Choroid plexus epithelial cell (primary cell): ENCODE results near the gene CCNB1IP1.

ENCODE experiments used
- DNase-seq: peaks from one replicate; pipeline ENCODE4 v3.0.0-alpha.2; 2010; ENCODE audit warnings: low read depth
- H3K4me3 ChIP-seq: 2 replicates; pipeline ENCODE4 v1.5.1; 2011; ENCODE audit warnings: low read depth, mild to moderate bottlenecking, control low read depth, low read length, moderate library complexity
- CTCF ChIP-seq: conservative IDR thresholded peaks from 2 replicates; pipeline ENCODE4 v1.5.1; 2011; ENCODE audit warnings: low read depth, mild to moderate bottlenecking, control low read depth, inconsistent platforms, low read length, moderate library complexity

The CCNB1IP1 gene

GRCh38 chr14:20333494-20333841 lies 389 bp upstream of the CCNB1IP1 start:
- TF ChIP-seq CTCF = no peak
- peak overlapping the region; percentile 73 for H3K4me3 ChIP-seq
- DNase-seq = no peak

GRCh38 chr14:20332431-20332787 lies 670 bp downstream of the CCNB1IP1 start:
- TF ChIP-seq CTCF = no peak
- peak overlapping the region; percentile 73 for H3K4me3 ChIP-seq
- DNase-seq = peak; percentile 19

DNA sequence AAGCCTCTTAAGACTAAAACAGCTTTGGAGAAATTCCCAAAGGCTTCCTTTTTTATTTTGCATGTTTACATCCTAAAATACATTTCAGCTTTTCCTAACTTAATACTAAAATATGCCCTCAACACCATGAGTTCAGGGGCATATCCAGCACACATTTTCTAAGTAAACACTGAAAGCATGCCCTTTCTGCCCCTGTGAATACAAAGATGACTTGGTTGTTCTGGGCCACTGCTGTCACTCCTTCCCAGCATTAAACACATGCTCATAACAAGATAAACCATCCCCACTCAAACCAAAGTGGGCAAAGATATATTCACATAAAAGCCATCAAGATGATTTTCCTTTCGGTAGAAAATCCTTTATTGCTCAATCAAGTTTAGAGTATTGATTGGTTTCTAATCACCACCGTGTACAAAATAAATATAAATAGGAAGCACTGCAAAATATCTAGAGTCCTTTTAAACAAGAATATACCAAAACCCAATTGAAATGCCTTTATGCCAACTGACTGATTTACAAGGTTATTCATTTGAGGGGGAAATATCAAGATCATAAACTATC lies 1.9 kb downstream of the CCNB1IP1 start:
- DNase-seq = no peak
- TF ChIP-seq CTCF = no peak
- no peak overlapping the region for H3K4me3 ChIP-seq

GRCh38 chr14:20329355-20329754 lies 3.7 kb downstream of the CCNB1IP1 start:
- no peak for DNase-seq
- no peak overlapping the region for H3K4me3 ChIP-seq
- no peak for TF ChIP-seq CTCF

DNA sequence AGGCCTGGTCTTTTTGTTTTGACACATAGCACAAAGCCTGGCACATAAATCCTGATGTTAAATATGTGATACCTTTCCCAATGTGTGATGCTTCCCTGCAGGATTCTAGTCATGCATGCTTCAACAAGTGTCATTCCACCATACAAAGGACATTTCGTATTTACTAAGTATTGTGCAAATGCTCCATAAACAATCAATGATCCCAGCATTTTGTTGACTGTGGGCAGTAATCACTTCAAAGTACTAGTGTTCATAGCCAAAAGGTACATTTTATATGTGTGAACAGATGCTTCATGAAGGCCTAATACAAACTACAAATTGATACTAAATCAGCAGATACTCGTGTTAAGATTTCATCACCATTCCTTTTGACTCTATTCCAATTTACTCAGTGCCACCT lies 4.4 kb downstream of the CCNB1IP1 start:
- no peak for TF ChIP-seq CTCF
- DNase-seq = no peak
- H3K4me3 ChIP-seq = no peak overlapping the region

- H3K4me3 ChIP-seq = no peak overlapping the region
- TF ChIP-seq CTCF = peak; percentile 61
- DNase-seq = peak; percentile 82
These were observed 5.8 kb downstream of the CCNB1IP1 start for GRCh38 chr14:20327005-20327869.

DNA sequence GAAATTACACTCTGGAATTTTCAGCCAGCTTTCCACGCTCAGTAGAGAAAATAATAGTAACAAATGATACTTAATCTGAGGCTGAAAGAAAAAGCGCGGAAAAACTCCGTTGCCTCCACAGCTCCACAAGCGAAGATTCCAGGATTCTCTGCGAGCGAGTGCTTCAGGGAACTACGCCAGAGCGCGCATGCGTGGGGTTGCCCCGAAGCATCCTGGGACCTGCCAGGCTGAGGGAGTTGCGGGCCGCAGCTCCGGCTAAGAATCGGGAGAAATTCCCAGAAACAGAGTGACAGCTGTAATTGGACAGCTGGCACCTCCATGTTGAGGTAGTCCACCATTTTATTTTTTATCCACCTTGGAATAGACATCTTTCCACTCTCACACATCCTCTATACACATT lies 15.4 kb downstream of the CCNB1IP1 start:
- no peak for DNase-seq
- TF ChIP-seq CTCF = no peak
- no peak overlapping the region for H3K4me3 ChIP-seq
